OCI-LY1 (cell line): ENCODE results near the gene PARD6A.

Source experiments
- CTCF ChIP-seq: fragments of 200-600 bp; sonication (generic), shearing (Covaris generic); IDR thresholded peaks from 2 replicates; pipeline ENCODE4 v1.5.1; 2017; ENCODE audit warnings: mild to moderate bottlenecking, antibody characterized with exemption, low read length, moderate library complexity, mixed read lengths
- EZH2 ChIP-seq: fragments of 200-600 bp; sonication (generic), shearing (Covaris generic); IDR thresholded peaks from 2 replicates; pipeline ENCODE4 v1.8.0; 2017; ENCODE audit warnings: borderline replicate concordance, mixed run types, mild to moderate bottlenecking, antibody characterized with exemption, low read length, moderate library complexity, mixed read lengths

DNA sequence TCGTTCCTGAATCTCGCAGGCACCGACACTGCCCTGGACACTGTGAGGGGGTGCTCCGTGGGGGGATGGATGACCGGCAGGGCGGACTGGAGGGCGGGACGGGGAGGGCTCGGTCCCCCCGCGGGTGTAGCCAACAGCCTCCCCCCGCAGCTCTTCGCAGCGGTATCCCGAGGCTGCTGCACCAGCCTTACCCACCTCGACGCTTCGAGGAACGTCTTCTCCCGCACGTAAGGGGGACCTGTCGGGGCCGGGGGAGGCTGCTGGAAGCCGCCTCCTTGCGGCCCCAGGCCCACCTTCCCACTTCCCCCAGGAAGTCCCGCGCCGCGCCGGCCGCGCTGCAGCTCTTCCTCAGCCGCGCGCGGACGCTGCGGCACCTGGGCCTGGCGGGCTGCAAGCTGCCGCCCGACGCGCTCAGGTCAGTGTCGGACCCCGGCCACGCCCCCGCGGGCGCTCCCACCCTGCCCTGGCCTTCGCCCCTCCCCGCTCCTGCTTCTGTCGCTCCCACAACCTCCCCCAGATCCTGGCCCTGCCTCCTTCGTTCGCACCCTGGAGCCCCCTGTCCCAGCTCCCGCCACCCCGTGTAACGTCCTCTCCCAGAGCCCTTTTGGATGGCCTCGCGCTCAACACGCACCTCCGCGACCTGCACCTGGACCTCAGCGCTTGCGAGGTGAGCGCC lies 12.5 kb upstream of the PARD6A start:
- TF ChIP-seq CTCF: no peak
- no peak for TF ChIP-seq EZH2
